GM21390 (cell line): ENCODE results near the gene DMD.
"Not testable (repeated sequence)": the region's sequence is repeated elsewhere in the genome, so short reads cannot be mapped to it uniquely, and the experiment has no call there.

Source experiments
- ATAC-seq: cut with Tn5 transposase; IDR thresholded peaks from one replicate; pipeline ENCODE4 v1.9.1; 2021; ENCODE audit not compliant: unreplicated experiment

Gene DMD

GRCh38 chrX:31470753-31471152 is 1740.6 kb downstream of the DMD start:
- not testable (repeated sequence) for ATAC-seq

- no peak for ATAC-seq
These were observed 1746.9 kb downstream of the DMD start for GRCh38 chrX:31464306-31464915.

GRCh38 chrX:31461266-31461665 is 1750.1 kb downstream of the DMD start:
- no peak for ATAC-seq

- ATAC-seq: no peak
These were observed 1752.0 kb downstream of the DMD start for GRCh38 chrX:31459361-31459760.

GRCh38 chrX:31449965-31450364 is 1761.4 kb downstream of the DMD start:
- ATAC-seq: no peak

GRCh38 chrX:31449081-31449480 is 1762.3 kb downstream of the DMD start:
- no peak for ATAC-seq

- ATAC-seq: no peak
These were observed 1765.8 kb downstream of the DMD start for GRCh38 chrX:31445542-31445941.

GRCh38 chrX:31443654-31444053 is 1767.7 kb downstream of the DMD start:
- ATAC-seq: no peak

- ATAC-seq: no peak
These were observed 1770.8 kb downstream of the DMD start for GRCh38 chrX:31440546-31440945.

GRCh38 chrX:31436424-31436823 is 1774.9 kb downstream of the DMD start:
- no peak for ATAC-seq

GRCh38 chrX:31435592-31435991 is 1775.8 kb downstream of the DMD start:
- ATAC-seq: no peak

- ATAC-seq: no peak
These were observed 1777.5 kb downstream of the DMD start for GRCh38 chrX:31433856-31434255.

- no peak for ATAC-seq
These were observed 1781.4 kb downstream of the DMD start for GRCh38 chrX:31429915-31430314.

- ATAC-seq: no peak
These were observed 1787.7 kb downstream of the DMD start for GRCh38 chrX:31423609-31424189.

- no peak for ATAC-seq
These were observed 1789.9 kb downstream of the DMD start for GRCh38 chrX:31421441-31421840.

GRCh38 chrX:31420711-31421151 is 1790.6 kb downstream of the DMD start:
- ATAC-seq: no peak

GRCh38 chrX:31420302-31420701 is 1791.0 kb downstream of the DMD start:
- no peak for ATAC-seq

GRCh38 chrX:31397119-31397518 is 1814.2 kb downstream of the DMD start:
- ATAC-seq: no peak

GRCh38 chrX:31392513-31392912 is 1818.8 kb downstream of the DMD start:
- no peak for ATAC-seq

- no peak for ATAC-seq
These were observed 1822.4 kb downstream of the DMD start for GRCh38 chrX:31388946-31389345.

- ATAC-seq: no peak
These were observed 1826.9 kb downstream of the DMD start for GRCh38 chrX:31384471-31384870.

GRCh38 chrX:31383991-31384390 is 1827.4 kb downstream of the DMD start:
- ATAC-seq: no peak

GRCh38 chrX:31378973-31379372 is 1832.4 kb downstream of the DMD start:
- not testable (repeated sequence) for ATAC-seq
